Ovary (tissue), 9 donors: ENCODE measurements around the gene KCNN3. TPM values are rescaled to one million over a fixed set of nuclear protein-coding genes. Genes with fewer than 3 reads are reported as not detected.

Experiments
- DNase-seq, 5 donors: peaks; one replicate each; pipeline ENCODE4 v3.0.0-alpha.2; 2019 to 2020
- H3K27ac ChIP-seq, 2 donors: fragments of 200-600 bp; one replicate each; pipeline versions ENCODE4 v1.5.1 to v1.8.0; 2019 to 2022
- H3K27me3 ChIP-seq: fragments of 200-600 bp; one replicate; pipeline ENCODE4 v1.8.0; 2022
- H3K36me3 ChIP-seq: fragments of 200-600 bp; sonication (generic); one replicate; pipeline ENCODE4 v1.5.1; 2019
- H3K4me1 ChIP-seq: one replicate; pipeline ENCODE4 v1.8.1; 2013; ENCODE audit warnings: mild to moderate bottlenecking, moderate library complexity; ENCODE audit not compliant: insufficient read depth
- H3K4me3 ChIP-seq: fragments of 200-600 bp; sonication (generic); one replicate; pipeline ENCODE4 v1.5.1; 2017
- H3K9me3 ChIP-seq, 2 donors: fragments of 200-600 bp in 1 of 2; sonication (generic) in 1 of 2; one replicate each; pipeline versions ENCODE4 v1.5.1 to v1.8.1; 2013 to 2019; ENCODE audit warnings: mild to moderate bottlenecking in 1 of 2, moderate library complexity in 1 of 2
- CTCF ChIP-seq, 3 donors: fragments of 450-650 bp in 2 of 3; fragments of 200-600 bp in 1 of 3; IDR thresholded peaks; one replicate each; pipeline versions ENCODE4 v1.5.1 to v1.8.0; 2016 to 2022; ENCODE audit warnings: antibody characterized with exemption in 3 of 3, mild to moderate bottlenecking in 1 of 3
- EP300 ChIP-seq: sonication (generic); formaldehyde crosslinking; IDR thresholded peaks from one replicate; pipeline ENCODE4 v1.6.1; 2017; ENCODE audit warnings: antibody characterized with exemption
- POLR2A ChIP-seq: fragments of 450-650 bp; IDR thresholded peaks from one replicate; pipeline ENCODE4 v1.6.1; 2017; ENCODE audit warnings: antibody characterized with exemption, mild to moderate bottlenecking, moderate library complexity
- WGBS, 3 donors: extraction: QIAGEN DNeasy Blood & Tissue Kit in 1 of 3; methylation state at CpG; one replicate each; pipeline versions ENCODE4 v1.1.5 to v1.1.7; 2013 to 2017; 5-methylcytosine and 5-hydroxymethylcytosine counted together
- intact Hi-C, 4 donors: fragments of 100-400 bp; cut with DNase I; formaldehyde crosslinking; loops; one replicate each; pipeline versions ENCODE4 v1.11.0 to v1.15.1; 2022 to 2023
- polyA plus RNA-seq, 2 donors: library from polyadenylated mRNA; stranded (reverse); fragments of 200-250 nt in 1 of 2; fragments of 350-450 nt in 1 of 2; fragmentation: Illumina TruSeq in 1 of 2; extraction: RNeasy Lipid Tissue Mini Kit (QIAGEN cat#74804) in 1 of 2; gene quantifications; one replicate each; pipeline ENCODE4 v1.2.3, GENCODE V29; 2013 to 2014
- total RNA-seq, 7 donors: library from RNA; depleted of rRNA in 2 of 7; stranded (reverse); fragments of >200 nt in 2 of 7; fragmentation: NEBNext Ultra II Directional in 3 of 7; extraction: Animal tissue kit (Norgen Biotek cat#: 25700) in 3 of 7; gene quantifications; one replicate each; pipeline versions ENCODE4 v1.1.0 to v1.2.4, GENCODE V29; 2016 to 2023
- donor health status: DM: no; HTN: no; CAD: no; lungs with moderate emphysema.
- donor health status: DM: no; HTN: no; CAD: no.
- donor health status: Bipolar disorder and iron deficiency.
- donor health status: DM: yes; HTN: yes; CAD: no.
- donor health status: DM: no; HTN: no; CAD: no.
- donor health status: DM: yes; HTN: yes; CAD: no.

KCNN3 gene
- total and polyA plus RNA-seq, 9 donors = 0.71 to 6.1 (median 1.7) TPM

GRCh38 chr1:154735804-154736168 lies 134.3 kb downstream of the KCNN3 start:
- Histone ChIP-seq H3K27me3 (no peaks in the 10 kb centered on the region), H3K36me3 (no peaks in the 10 kb centered on the region), H3K4me1 (peaks cover 3% of the 10 kb centered on the region), H3K4me3 (no peak overlapping the region), H3K9me3 (no peaks in the 10 kb centered on the region), H3K27ac (no peak overlapping the region)
- no peak for DNase-seq
- 87 to 96% (median 94%) methylated on average over 4 of the region's 4 CpGs for WGBS, 3 donors
- intact Hi-C loops = no loop called here
- no peak for TF ChIP-seq CTCF (IDR thresholded peaks at IDR 0.05)
- no peak for TF ChIP-seq EP300
- TF ChIP-seq POLR2A = no peak

- DNase-seq = no peak
- Histone ChIP-seq H3K4me3 (no peak overlapping the region), H3K4me1 (peaks cover 3% of the 10 kb centered on the region), H3K9me3 (no peaks in the 10 kb centered on the region), H3K27me3 (no peaks in the 10 kb centered on the region), H3K36me3 (no peaks in the 10 kb centered on the region), H3K27ac (no peak overlapping the region)
- 86 to 94% (median 87%) methylated on average over 12 of the region's 12 CpGs for WGBS, 3 donors
- TF ChIP-seq EP300 = no peak
- no peak for TF ChIP-seq CTCF (IDR thresholded peaks at IDR 0.05)
- no peak for TF ChIP-seq POLR2A
- intact Hi-C loops = no loop called here
Observed at GRCh38 chr1:154735061-154735803, 134.8 kb downstream of the KCNN3 start.

- WGBS, 3 donors = 67 to 90% (median 84%) methylated on average over 4 of the region's 4 CpGs
- DNase-seq = no peak
- intact Hi-C loops = no loop called here
- no peak for TF ChIP-seq EP300
- no peaks in the 10 kb centered on the region for H3K27me3 ChIP-seq
- no peaks in the 10 kb centered on the region for H3K9me3 ChIP-seq
- H3K4me1 ChIP-seq = peaks cover 6% of the 10 kb centered on the region
- no peak overlapping the region for H3K4me3 ChIP-seq
- no peak overlapping the region for H3K27ac ChIP-seq
- no peaks in the 10 kb centered on the region for H3K36me3 ChIP-seq
Observed at GRCh38 chr1:154733621-154734020, 136.5 kb downstream of the KCNN3 start.

GRCh38 chr1:154730986-154731489 lies 139.0 kb downstream of the KCNN3 start:
- intact Hi-C loops = no loop called here
- no peaks in the 10 kb centered on the region for H3K27me3 ChIP-seq
- peak overlapping the region in 1 of 2 donors; percentile 47 for H3K27ac ChIP-seq
- no peak overlapping the region for H3K4me3 ChIP-seq
- TF ChIP-seq POLR2A (no peak), CTCF (IDR thresholded peaks at IDR 0.05) (no peak), EP300 (no peak)
- H3K9me3 ChIP-seq = no peaks in the 10 kb centered on the region
- 19 to 23% (median 20%) methylated on average over 10 of the region's 10 CpGs for WGBS, 3 donors
- H3K36me3 ChIP-seq = no peaks in the 10 kb centered on the region
- peak in 2 of 5 donors; percentile 31 to 54 for DNase-seq
- peaks cover 6% of the 10 kb centered on the region for H3K4me1 ChIP-seq

- Histone ChIP-seq H3K27ac (peak overlapping the region in 1 of 2 donors; percentile 31), H3K4me3 (no peak overlapping the region), H3K4me1 (peaks cover 6% of the 10 kb centered on the region), H3K9me3 (no peaks in the 10 kb centered on the region), H3K36me3 (no peaks in the 10 kb centered on the region), H3K27me3 (no peaks in the 10 kb centered on the region)
- intact Hi-C loops = no loop called here
- TF ChIP-seq CTCF (IDR thresholded peaks at IDR 0.05) (no peak), EP300 (no peak), POLR2A (no peak)
- WGBS, 3 donors = 64 to 78% (median 72%) methylated on average over 1 of the region's 1 CpG
- DNase-seq = no peak
Observed at GRCh38 chr1:154730259-154730658, 139.8 kb downstream of the KCNN3 start.
